HG03457 (cell line): ENCODE data around the gene SRRM3.
"Not testable (repeated sequence)": the region's sequence is repeated elsewhere in the genome, so short reads cannot be mapped to it uniquely, and the experiment has no call there.

Experiments
- ATAC-seq: cut with Tn5 transposase; IDR thresholded peaks from one replicate; pipeline ENCODE4 v1.9.1; 2021; ENCODE audit warnings: moderate number of reproducible peaks; ENCODE audit not compliant: unreplicated experiment

The SRRM3 gene

DNA sequence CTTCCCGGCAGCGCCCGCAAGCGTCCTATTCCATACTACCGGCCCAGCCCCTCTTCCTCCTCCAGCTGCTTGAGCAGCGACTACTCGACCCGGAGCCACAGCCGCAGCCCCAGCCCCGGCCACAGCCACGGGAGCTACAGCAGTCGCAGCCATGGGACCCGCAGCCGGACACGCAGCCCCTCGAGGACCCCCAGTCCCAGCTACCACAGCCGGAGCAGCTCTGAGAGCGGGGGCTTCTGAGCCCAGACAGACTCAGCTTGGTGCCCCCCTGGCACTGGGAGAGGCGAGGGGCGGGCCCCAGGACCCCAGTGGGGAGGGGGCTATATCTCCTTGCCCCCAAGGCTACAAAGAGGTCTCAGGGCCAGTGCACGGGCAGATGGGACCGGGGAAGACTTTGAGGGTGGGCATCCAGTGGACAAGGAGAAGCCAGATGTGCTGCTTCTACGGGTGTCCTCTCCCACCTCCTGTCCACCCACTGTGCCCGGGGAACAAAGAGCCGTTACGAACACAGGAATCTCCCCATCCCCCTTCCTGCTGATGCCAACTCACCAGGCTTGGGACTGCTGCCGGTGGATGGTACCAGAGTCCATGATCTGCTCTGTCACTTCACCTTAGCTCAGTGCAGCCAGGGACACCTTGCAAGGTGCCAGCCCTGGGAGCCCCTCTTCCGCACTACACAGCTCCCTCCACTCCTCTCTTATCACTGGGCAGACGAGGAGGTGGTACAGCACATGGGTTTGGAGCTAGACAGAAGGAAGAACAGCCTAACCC lies 84.1 kb downstream of the SRRM3 start:
- no peak for ATAC-seq

DNA sequence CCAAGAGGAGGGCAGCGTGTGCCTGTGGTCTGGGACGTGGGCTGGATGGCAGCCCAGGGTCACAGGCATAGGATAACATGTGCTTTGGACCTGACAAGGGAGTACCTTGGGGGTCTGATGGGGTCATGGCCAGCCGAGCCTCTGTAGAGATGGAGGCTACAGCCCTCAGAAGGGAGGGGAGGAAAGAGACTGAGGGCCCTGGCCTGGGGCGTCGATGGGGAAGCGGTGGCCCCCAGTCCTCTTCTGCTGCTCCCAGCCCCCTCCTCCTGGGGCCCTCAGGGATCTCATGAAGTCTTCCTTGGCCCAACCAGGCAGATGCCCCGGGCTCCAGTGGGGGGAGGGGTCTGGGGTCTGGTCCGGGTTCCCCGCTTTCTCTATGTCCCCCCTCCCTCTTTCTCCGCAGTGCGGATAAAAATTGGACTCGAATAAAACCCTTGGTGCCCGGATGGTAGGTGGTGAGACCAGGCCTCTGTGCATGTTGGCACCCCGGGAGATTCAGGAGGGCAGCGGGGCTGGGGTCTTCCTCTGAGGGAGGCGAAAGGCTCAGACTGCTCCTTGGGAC lies 85.2 kb downstream of the SRRM3 start:
- no peak for ATAC-seq

DNA sequence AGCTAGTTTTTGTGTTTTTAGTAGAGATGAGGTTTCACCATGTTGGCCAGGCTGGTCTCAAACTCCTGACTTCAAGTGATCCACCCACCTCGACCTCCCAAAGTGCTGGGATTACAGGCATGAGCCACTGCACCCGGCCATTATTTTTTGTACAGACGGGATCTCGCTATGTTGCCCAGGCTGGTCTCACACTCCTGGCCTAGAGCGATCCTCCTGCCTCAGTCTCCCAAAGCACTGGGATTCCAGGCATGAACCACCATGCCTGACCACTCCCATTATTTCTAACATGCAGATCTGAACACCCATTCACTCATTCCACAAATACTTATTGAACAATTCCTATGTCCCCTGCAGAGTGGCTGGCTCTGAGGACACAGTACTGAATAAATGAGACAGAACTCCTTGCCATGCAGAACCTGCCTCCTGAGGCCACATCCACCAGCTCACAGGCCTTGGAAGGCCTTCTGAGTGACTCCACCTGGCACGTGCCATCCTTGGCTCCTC lies 89.2 kb downstream of the SRRM3 start:
- not testable (repeated sequence) for ATAC-seq

DNA sequence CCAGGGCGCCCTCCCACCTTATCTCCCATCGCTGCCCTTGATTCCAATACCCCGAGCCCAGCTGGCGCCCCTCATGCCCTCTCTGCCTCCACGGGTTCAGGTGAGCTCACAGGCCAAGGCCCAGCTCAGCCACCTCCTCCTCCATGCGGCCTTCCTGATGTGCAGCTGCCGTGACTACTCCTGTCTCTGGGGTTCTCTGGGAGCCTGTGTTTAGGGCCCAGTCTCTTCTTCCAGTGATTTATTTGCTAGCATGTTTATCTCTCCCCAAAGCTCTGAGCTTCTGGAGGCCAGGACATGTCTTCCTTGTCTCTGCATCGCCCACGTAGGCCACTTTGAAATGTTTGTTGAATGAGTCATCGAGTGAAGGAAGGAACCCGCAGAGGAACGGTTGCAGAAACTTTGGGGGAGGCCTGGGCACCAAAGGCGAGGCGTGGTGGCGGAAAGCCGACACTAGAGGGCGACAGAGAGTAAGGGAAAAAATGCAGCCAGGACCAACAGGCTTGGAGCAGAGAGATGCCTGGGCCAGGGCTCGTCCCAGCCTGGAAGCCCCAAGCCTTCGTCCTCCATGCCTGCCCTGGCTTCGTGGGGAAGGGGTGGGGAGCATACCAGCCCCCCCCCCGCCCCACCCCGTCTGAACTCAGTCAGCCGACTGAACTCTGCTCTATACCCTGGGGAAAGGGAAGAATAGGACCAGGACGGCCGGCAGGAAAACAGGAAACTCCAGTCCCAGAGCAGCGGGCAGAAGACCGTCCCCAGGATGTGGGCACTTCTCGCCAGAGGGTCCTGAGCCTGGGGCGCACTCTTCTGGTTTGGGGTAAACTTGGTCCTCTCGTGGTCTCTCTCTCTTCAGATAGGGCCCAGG lies 89.9 kb downstream of the SRRM3 start:
- peak; percentile 87 for ATAC-seq

DNA sequence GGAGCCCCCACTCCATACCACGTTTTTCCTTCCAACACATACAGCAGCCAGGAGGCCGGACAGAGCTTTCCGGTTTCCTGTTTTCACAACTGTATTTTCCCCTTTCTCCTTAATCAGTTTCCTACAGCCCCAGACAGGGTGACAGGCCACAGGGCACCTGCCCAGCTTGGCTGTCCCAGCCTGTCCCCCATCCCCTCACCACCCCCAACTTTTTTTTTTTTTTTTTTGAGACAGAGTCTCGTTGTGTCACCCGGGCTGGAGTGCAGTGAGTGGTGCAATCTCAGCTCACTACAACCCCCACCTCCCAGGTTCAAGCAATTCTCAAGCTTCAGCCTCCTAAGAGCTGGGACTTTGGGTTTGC lies 90.5 kb downstream of the SRRM3 start:
- no peak for ATAC-seq

DNA sequence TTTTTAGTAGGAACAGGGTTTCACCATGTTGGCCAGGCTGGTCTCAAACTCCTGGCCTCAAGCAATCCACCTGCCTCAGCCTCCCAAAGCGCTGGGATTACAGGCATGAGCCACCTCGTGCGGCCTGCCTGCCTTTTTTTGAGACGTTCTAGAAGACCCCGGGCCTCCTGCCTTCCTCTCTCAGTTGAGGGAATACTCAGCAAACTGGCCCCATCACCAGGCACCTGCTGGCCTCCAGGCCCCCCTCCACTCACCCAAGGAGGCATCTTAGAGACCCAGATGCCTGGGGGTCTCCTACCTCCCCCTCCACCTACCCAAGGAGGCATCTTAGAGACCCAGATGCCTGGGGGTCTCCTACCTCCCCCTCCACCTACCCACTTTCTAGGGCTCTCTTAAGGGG lies 91.2 kb downstream of the SRRM3 start:
- ATAC-seq = not testable (repeated sequence)

DNA sequence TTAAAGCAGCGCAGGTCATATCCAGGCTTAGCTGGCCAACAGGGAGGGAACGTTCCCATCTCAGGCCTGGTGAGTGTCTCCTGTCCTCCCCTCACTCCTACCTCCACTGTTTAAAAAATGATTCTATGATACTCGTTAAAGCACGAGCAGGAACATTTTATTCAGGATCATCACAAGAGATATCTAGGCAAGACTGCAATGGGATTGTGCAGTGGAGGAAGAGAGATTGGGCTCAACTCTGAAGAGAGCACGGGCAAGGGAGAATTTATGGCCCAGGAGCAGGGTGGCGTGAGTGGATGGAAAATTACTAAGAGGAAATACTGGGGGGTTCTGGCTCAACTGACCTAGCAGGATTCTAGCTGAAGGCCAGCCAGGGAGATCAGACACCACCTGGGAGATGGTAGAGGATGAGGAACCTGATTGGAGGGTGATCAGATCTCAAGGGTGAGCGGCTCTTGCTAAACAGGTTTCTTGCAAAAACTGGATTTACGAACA lies 91.8 kb downstream of the SRRM3 start:
- no peak for ATAC-seq

DNA sequence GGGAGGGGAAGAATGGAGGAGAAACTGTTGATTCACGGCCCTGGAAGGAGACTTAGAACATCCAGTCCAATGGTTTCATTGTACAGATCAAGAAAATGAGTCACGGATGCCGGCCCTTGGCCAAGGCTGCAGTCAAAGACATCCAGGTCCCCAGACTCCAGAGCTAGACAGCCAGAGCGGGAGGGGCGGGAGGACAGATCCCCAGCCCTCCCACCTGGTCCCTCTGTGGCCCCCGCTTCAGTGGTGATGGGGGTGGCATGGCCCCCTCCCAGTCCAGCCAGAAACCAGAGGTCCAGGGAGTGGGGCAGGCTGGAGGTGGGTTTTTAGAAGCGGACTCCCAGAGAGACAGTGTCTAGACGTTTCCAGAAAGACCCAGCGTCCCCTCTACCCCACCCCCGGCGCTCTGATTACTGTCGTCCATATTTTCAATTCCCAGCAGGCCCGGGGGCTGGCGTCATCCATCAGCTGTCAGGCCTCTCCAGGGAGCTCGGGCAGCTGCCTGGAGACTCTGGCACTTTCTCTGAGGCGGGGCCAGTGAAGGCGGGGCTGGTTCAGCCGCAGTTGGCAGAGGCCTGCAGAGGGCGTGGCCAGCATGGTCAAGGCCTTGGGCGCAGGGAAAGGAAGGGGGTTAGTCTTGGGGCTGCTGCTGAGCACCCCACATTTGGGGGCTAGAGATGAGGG lies 92.8 kb downstream of the SRRM3 start:
- no peak for ATAC-seq

DNA sequence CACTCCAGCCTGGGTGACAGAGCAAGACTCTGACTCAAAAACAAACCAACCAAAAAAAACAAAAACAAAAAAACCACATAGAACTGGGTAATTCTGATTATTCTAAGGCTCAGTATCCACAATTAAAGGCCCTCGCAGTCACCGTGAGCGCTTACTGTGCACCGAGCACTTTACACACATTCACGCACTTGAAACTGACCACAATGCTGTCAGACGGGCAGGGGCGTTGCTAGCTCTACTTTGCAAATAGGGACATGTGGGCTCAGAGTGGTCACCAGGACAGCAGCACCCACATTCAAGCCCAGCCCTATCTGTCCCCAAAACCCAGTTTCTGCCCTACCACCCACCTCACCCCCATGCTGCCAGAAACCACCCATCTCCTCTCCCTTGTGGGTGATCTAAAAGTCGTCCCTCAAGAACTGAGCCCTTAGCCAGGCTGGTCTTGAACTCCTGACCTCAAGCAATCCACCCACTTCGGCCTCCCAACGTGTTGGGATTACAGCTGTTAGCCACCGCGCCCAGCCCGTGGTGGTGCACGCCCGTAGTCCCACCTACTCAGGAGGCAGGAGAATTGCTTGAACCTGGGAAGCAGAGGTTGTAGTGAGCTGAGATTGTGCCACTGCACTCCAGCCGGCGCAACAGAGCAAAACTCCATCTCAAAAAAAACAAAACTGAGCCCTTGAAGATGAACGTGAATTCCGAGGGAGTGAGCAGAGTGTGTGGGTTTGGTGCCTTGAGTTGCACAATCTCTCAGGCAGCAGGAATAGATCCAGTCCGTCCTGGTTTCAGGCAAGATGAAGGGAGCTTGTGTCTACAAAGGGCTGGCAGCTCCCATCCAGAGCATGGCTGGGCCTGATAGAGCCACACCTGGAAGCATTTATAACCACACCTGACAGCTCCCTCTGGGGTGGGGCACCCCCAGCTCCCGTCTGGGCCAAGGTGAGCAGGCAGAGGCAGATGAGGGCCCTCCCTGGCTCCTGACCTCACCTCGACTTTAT lies 95.3 kb downstream of the SRRM3 start:
- ATAC-seq = no peak

DNA sequence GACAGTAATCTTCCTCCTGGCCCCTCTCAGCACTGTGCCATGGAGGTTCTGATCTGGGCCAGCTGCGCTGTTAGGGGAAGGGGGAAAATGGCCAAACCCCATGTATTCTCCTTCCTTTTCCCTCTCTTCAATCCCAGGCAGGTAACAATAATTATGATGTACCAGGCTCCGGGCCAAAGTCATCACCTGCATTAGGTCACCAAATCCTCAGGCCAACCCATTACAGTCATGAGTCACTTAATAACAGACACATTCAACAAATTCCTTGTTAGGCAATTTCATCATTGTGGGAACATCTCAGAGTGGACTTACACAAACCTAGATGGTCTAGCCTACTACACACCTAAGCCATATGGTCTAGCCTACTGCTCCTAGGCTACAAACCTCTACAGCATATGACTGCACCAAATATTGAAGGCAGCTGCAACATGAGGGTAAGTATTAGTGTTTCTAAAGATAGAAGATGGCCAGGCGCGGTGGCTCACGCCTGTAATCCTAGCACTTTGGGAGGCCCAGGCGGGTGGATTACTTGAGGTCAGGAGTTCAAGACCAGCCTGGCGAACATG lies 98.6 kb downstream of the SRRM3 start:
- ATAC-seq = no peak

- ATAC-seq = no peak
These were observed 99.3 kb downstream of the SRRM3 start for GRCh38 chr7:76301000-76301399.

GRCh38 chr7:76302347-76303201 lies 100.9 kb downstream of the SRRM3 start, which contains the start of gene HSPB1:
Gene HSPB1, plus strand, starts transcription at chr7:76302673. Its CDS starts 40 bp downstream, at chr7:76302713.
- ATAC-seq = no peak

GRCh38 chr7:76303202-76304147 lies 101.8 kb downstream of the SRRM3 start:
- ATAC-seq = no peak

DNA sequence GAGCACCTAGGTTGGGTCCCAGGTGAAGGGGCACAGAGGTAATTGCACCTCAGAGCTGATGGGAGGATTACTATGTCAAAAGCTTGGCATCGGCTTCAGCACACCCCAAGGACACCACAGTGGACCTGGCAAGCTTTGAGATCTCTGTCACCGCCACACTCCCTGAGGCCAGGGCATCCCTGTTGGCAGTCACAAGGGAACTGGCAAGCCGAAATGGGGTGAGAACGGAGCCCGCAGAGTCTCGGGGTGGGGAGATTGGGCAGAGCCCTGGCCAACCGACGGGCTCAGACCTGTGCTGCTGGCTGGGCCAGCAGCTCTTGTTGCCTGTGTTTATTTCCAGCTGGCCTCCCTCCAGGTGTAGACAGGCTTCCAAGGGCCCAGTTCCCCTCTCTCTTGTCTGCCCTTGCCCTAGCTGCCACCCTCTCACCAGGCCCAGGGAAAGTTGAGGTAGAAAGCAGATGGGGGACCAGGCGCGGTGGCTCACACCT lies 103.2 kb downstream of the SRRM3 start:
- no peak for ATAC-seq

GRCh38 chr7:76308874-76309273 lies 107.2 kb downstream of the SRRM3 start:
- ATAC-seq = not testable (repeated sequence)

- not testable (repeated sequence) for ATAC-seq
These were observed 107.8 kb downstream of the SRRM3 start for GRCh38 chr7:76309341-76310101.
